PC-9 (cell line): ENCODE data around the gene IL15.

Experiments used
- EZH2 ChIP-seq: fragments of 200-600 bp; sonication (generic); IDR thresholded peaks from 2 replicates; pipeline ENCODE4 v1.8.0; 2017; ENCODE audit warnings: antibody characterized with exemption, low read depth
- TF ChIP-seq, protein P1 (sequence below): fragments of 200-600 bp; sonication (generic); conservative IDR thresholded peaks from 2 replicates; pipeline ENCODE4 v1.6.1; 2017; ENCODE audit warnings: mixed run types, antibody characterized with exemption, mild to moderate bottlenecking, moderate library complexity

DNA sequence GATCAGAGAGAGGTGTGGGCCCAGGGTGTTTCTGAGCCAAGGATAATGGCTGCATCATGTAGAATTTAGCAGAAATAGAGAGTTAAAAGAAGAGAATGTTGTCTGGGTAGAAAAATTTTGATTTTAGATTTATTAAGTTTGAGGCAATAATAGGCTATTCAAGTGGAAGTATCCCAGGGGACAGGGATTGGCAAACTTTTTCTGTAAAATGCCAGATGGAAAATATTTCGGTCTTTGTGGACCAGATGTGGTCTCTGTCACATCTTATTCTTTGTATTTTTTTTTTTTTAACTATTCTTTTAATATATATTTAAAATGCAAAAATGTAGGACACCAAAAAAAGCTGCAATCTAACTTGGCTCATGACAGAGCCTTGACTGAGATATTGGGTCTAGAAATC, 33.1 kb downstream of the IL15 start:
- TF ChIP-seq, protein P1, sequence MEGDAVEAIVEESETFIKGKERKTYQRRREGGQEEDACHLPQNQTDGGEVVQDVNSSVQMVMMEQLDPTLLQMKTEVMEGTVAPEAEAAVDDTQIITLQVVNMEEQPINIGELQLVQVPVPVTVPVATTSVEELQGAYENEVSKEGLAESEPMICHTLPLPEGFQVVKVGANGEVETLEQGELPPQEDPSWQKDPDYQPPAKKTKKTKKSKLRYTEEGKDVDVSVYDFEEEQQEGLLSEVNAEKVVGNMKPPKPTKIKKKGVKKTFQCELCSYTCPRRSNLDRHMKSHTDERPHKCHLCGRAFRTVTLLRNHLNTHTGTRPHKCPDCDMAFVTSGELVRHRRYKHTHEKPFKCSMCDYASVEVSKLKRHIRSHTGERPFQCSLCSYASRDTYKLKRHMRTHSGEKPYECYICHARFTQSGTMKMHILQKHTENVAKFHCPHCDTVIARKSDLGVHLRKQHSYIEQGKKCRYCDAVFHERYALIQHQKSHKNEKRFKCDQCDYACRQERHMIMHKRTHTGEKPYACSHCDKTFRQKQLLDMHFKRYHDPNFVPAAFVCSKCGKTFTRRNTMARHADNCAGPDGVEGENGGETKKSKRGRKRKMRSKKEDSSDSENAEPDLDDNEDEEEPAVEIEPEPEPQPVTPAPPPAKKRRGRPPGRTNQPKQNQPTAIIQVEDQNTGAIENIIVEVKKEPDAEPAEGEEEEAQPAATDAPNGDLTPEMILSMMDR: no peak
- TF ChIP-seq EZH2: no peak
